HL-60 (cell line): Measurements from ENCODE around the gene IGFBP6.

Experiments
- DNase-seq, 2 experiments: peaks; one replicate each; pipeline ENCODE4 v3.0.0-alpha.2; 2010 to 2020; ENCODE audit warnings: low read depth in 1 of 2, low spot score in 1 of 2
- H3K27ac ChIP-seq: fragments of 250-450 bp; sonication (Bioruptor Pico); replicated peaks from 2 replicates; pipeline ENCODE4 v1.5.1; 2020; ENCODE audit warnings: mild to moderate bottlenecking, moderate library complexity
- H3K27me3 ChIP-seq: fragments of 250-450 bp; sonication (Bioruptor Pico); 2 replicates; pipeline ENCODE4 v1.5.1; 2021; ENCODE audit warnings: mild to moderate bottlenecking, moderate library complexity; ENCODE audit not compliant: insufficient read depth, poor library complexity, severe bottlenecking
- H3K4me3 ChIP-seq: replicated peaks from 2 replicates; pipeline ENCODE4 v1.5.1; 2011; ENCODE audit warnings: mild to moderate bottlenecking, control low read depth, low read length; ENCODE audit not compliant: insufficient read depth
- GABPA ChIP-seq: IDR thresholded peaks from 2 replicates; pipeline ENCODE4 v1.6.1; 2012; ENCODE audit warnings: low read depth
- POLR2AphosphoS5 ChIP-seq: IDR thresholded peaks from 2 replicates; pipeline ENCODE4 v1.6.1; 2012; ENCODE audit warnings: low read depth
- REST ChIP-seq: IDR thresholded peaks from 2 replicates; pipeline ENCODE4 v1.6.1; 2012; ENCODE audit warnings: low read depth; ENCODE audit not compliant: insufficient replicate concordance
- SPI1 ChIP-seq: IDR thresholded peaks from 2 replicates; pipeline ENCODE4 v1.6.1; 2012; ENCODE audit warnings: low read depth, mild to moderate bottlenecking, borderline replicate concordance
- TF ChIP-seq, protein P1 (sequence below): IDR thresholded peaks from one replicate; pipeline ENCODE4 v1.5.1; 2011; ENCODE audit warnings: low read length, control low read depth, inconsistent platforms; ENCODE audit not compliant: insufficient read depth

IGFBP6 gene

GRCh38 chr12:53059434-53060063 is 37.9 kb upstream of the IGFBP6 start:
- Histone ChIP-seq H3K27me3 (peaks cover 8% of the 10 kb centered on the region), H3K4me3 (no peak overlapping the region), H3K27ac (no peak overlapping the region)
- TF ChIP-seq GABPA (no peak), POLR2AphosphoS5 (no peak), SPI1 (no peak), REST (no peak)
- TF ChIP-seq, protein P1, sequence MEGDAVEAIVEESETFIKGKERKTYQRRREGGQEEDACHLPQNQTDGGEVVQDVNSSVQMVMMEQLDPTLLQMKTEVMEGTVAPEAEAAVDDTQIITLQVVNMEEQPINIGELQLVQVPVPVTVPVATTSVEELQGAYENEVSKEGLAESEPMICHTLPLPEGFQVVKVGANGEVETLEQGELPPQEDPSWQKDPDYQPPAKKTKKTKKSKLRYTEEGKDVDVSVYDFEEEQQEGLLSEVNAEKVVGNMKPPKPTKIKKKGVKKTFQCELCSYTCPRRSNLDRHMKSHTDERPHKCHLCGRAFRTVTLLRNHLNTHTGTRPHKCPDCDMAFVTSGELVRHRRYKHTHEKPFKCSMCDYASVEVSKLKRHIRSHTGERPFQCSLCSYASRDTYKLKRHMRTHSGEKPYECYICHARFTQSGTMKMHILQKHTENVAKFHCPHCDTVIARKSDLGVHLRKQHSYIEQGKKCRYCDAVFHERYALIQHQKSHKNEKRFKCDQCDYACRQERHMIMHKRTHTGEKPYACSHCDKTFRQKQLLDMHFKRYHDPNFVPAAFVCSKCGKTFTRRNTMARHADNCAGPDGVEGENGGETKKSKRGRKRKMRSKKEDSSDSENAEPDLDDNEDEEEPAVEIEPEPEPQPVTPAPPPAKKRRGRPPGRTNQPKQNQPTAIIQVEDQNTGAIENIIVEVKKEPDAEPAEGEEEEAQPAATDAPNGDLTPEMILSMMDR, result no peak
- no peak for DNase-seq

DNA sequence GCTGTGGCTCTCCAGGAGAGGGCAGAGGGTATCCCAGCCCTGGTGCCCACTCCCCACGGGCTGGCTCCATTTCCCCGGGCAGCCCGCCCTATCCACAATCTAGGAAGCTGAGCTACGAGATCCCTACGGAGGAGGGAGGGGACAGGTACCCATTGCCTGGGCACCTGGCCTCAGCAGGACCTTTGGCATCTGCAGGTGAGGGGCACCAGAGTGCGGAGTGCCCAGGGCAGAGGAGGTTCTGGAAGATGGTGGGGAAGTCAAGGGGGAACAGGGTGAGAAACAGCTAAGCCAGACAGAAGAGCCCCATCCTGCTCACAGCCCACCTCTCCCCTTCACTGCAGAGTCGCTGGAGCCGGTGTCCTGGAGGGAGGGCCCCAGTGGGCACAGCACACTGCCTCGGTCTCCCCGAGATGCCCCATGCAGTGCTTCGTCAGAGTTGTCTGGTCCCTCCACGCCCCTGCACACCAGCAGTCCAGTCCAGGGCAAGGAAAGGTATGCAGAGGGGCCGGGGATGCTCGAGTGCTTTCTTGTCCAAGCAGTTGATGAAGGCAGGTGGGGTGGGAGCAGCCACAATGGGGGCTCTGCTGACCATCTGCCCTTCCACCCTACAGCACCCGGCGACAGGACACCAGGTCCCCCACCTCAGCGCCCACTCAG is 37.3 kb upstream of the IGFBP6 start:
- H3K27ac ChIP-seq, result no peak overlapping the region
- no peak overlapping the region for H3K4me3 ChIP-seq
- DNase-seq, result no peak
- peaks cover 8% of the 10 kb centered on the region for H3K27me3 ChIP-seq
- TF ChIP-seq, protein P1, result no peak
- TF ChIP-seq SPI1 (no peak), REST (no peak), GABPA (no peak), POLR2AphosphoS5 (no peak)

DNA sequence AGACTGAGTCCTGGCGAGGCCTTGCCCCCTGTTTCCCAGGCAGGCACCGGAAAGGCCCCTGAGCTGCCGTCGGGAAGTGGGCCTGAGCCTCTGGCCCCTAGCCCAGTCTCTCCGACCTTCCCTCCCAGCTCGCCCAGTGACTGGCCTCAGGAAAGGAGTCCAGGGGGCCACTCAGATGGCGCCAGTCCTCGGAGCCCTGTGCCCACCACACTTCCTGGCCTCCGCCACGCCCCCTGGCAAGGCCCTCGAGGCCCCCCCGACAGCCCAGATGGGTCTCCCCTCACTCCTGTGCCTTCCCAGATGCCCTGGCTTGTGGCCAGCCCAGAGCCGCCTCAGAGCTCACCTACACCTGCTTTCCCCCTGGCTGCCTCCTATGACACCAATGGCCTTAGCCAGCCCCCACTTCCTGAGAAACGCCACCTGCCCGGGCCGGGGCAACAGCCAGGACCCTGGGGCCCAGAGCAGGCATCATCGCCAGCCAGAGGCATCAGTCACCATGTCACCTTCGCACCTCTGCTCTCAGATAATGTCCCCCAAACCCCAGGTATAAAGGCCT is 36.7 kb upstream of the IGFBP6 start:
- no peak for DNase-seq
- H3K27me3 ChIP-seq, result peaks cover 8% of the 10 kb centered on the region
- H3K27ac ChIP-seq, result no peak overlapping the region

More for the DNA sequence above, 36.7 kb upstream of the IGFBP6 start:
- H3K4me3 ChIP-seq, result no peak overlapping the region
- TF ChIP-seq, protein P1, result no peak
- TF ChIP-seq SPI1, result no peak
- no peak for TF ChIP-seq POLR2AphosphoS5
